Endothelial cell of umbilical vein (primary cell): ENCODE data around the gene BCCIP. TPM values are rescaled to one million over a fixed set of nuclear protein-coding genes. Genes with fewer than 3 reads are reported as not detected.

Experiments
- BruUV-seq: library from RNA; stranded (reverse); fragments of 400-500 nt; replicated peaks from 2 replicates; lab custom pipeline; 2021; lab: Mats Ljungman, UMichigan
- CTCF ChIA-PET: fragments of 300-600, 350-600 bp; sonication (Branson Sonifier 250); formaldehyde crosslinking; loops from one replicate; lab custom pipeline; 2021; ENCODE audit warnings: antibody characterized with exemption, inconsistent platforms; lab: Charles Lee
- POLR2A ChIA-PET: fragments of 300-600, 350-600 bp; sonication (Branson Sonifier 250); formaldehyde crosslinking; loops from one replicate; lab custom pipeline; 2021; ENCODE audit warnings: antibody characterized with exemption, inconsistent platforms; lab: Charles Lee
- DNase-seq: peaks from one replicate; pipeline ENCODE4 v3.0.0-alpha.2; 2011; ENCODE audit warnings: low read depth, low spot score
- FAIRE-seq: peaks from 2 replicates; lab custom pipeline; 2011; peaks lifted over from hg19 to GRCh38; lab: Jason Lieb, UNC
- H2AFZ ChIP-seq: 2 replicates; pipeline ENCODE4 v1.6.0; 2012; ENCODE audit warnings: low read depth, low read length, control low read depth, inconsistent platforms
- H3K27ac ChIP-seq: 2 replicates; pipeline ENCODE4 v1.5.1; 2011; ENCODE audit warnings: low read depth, mild to moderate bottlenecking, control low read depth, low read length, moderate library complexity; ENCODE audit not compliant: insufficient read depth
- H3K27me3 ChIP-seq, 2 experiments: 2 replicates each; pipeline versions ENCODE4 v1.6.0 to v1.6.1; 2011; ENCODE audit warnings: low read length in 2 of 2, mixed read lengths in 1 of 2; ENCODE audit not compliant: control insufficient read depth in 2 of 2, insufficient read depth in 2 of 2
- H3K36me3 ChIP-seq, 2 experiments: 2 replicates in 1 of 2; 3 replicates in 1 of 2; pipeline ENCODE4 v1.5.1; 2011; ENCODE audit warnings: low read length in 2 of 2, mild to moderate bottlenecking in 1 of 2, moderate library complexity in 1 of 2; ENCODE audit not compliant: control insufficient read depth in 2 of 2, insufficient read depth in 2 of 2; ENCODE audit errors: extremely low read depth in 1 of 2
- H3K4me1 ChIP-seq: 3 replicates; pipeline ENCODE4 v1.5.1; 2011; ENCODE audit warnings: mild to moderate bottlenecking, low read length; ENCODE audit not compliant: control insufficient read depth, insufficient read depth; ENCODE audit errors: extremely low read depth
- H3K4me2 ChIP-seq: 2 replicates; pipeline ENCODE4 v1.6.1; 2011; ENCODE audit warnings: low read length, control low read depth, mixed read lengths; ENCODE audit not compliant: insufficient read depth
- H3K4me3 ChIP-seq, 3 experiments: fragments of 200-600 bp in 1 of 3; sonication (generic), shearing (Covaris generic) in 1 of 3; replicated peaks in 1 of 3; 2 replicates each; pipeline ENCODE4 v1.5.1; 2011 to 2016; ENCODE audit warnings: control low read depth in 3 of 3, low read length in 3 of 3, mild to moderate bottlenecking in 2 of 3, inconsistent platforms in 1 of 3, low read depth in 1 of 3, moderate library complexity in 1 of 3; ENCODE audit not compliant: insufficient read depth in 1 of 3
- H3K79me2 ChIP-seq: 2 replicates; pipeline ENCODE4 v1.6.0; 2012; ENCODE audit warnings: low read length, inconsistent platforms; ENCODE audit not compliant: control insufficient read depth, insufficient read depth
- H3K9ac ChIP-seq: replicated peaks from 2 replicates; pipeline ENCODE3; 2011; ENCODE audit warnings: low read length, control low read depth; ENCODE audit not compliant: insufficient read depth; ENCODE audit errors: extremely low read depth
- H3K9me1 ChIP-seq: replicated peaks from 3 replicates; pipeline ENCODE4 v1.6.0; 2011; ENCODE audit warnings: mild to moderate bottlenecking, low read length; ENCODE audit not compliant: control insufficient read depth, insufficient read depth; ENCODE audit errors: extremely low read depth
- H3K9me3 ChIP-seq: replicated peaks from 2 replicates; pipeline ENCODE4 v1.5.1; 2012; ENCODE audit warnings: low read length, inconsistent platforms; ENCODE audit not compliant: control insufficient read depth, insufficient read depth
- H4K20me1 ChIP-seq: replicated peaks from 2 replicates; pipeline ENCODE3; 2011; ENCODE audit warnings: mild to moderate bottlenecking, low read length; ENCODE audit not compliant: control insufficient read depth, insufficient read depth; ENCODE audit errors: extremely low read depth
- CTCF ChIP-seq, 2 donors: IDR thresholded peaks; 1 replicate in 1 of 2; 2 replicates in 1 of 2; pipeline ENCODE4 v1.5.1; 2011; ENCODE audit warnings: low read length in 2 of 2, mild to moderate bottlenecking in 2 of 2, moderate library complexity in 2 of 2, control low read depth in 1 of 2, inconsistent platforms in 1 of 2, low read depth in 1 of 2; ENCODE audit not compliant: insufficient read depth in 1 of 2; ENCODE audit errors: extremely low read depth in 1 of 2
- EZH2 ChIP-seq: IDR thresholded peaks from 2 replicates; pipeline ENCODE4 v1.6.1; 2012; ENCODE audit warnings: borderline replicate concordance, low read depth, mild to moderate bottlenecking, moderate library complexity, low read length, inconsistent platforms; ENCODE audit not compliant: severe bottlenecking
- FOS ChIP-seq: IDR thresholded peaks from 2 replicates; pipeline ENCODE4 v1.6.1; 2011; ENCODE audit warnings: mild to moderate bottlenecking, low read length, moderate library complexity, borderline replicate concordance; ENCODE audit not compliant: insufficient read depth
- GATA2 ChIP-seq: IDR thresholded peaks from 2 replicates; pipeline ENCODE4 v1.7.0; 2011; ENCODE audit warnings: low read depth, mild to moderate bottlenecking, moderate library complexity, mixed read lengths, low read length; ENCODE audit not compliant: insufficient read length, insufficient read depth
- JUN ChIP-seq: IDR thresholded peaks from 2 replicates; pipeline ENCODE4 v1.6.1; 2011; ENCODE audit warnings: borderline replicate concordance, low read depth; ENCODE audit not compliant: insufficient read length, insufficient read depth
- MAX ChIP-seq: IDR thresholded peaks from 2 replicates; pipeline ENCODE4 v1.6.1; 2011; ENCODE audit not compliant: insufficient read depth, insufficient read length
- MYC ChIP-seq: IDR thresholded peaks from one replicate; pipeline ENCODE4 v1.6.1; 2011; ENCODE audit warnings: mild to moderate bottlenecking, low read depth, low read length
- POLR2A ChIP-seq: IDR thresholded peaks from 2 replicates; pipeline ENCODE4 v1.6.1; 2012; ENCODE audit warnings: low read depth, mild to moderate bottlenecking, control low read depth, low read length
- POLR2AphosphoS5 ChIP-seq: IDR thresholded peaks from 2 replicates; pipeline ENCODE4 v1.6.1; 2012; ENCODE audit warnings: low read depth, mild to moderate bottlenecking, control low read depth, low read length, moderate library complexity; ENCODE audit not compliant: insufficient read depth
- dilution Hi-C: fragments of 300-500 bp; cut with MboI; formaldehyde crosslinking; loops from one replicate; pipeline ENCODE4 v1.15.0; 2019; ENCODE audit warnings: low sequenced_read_pairs; ENCODE audit not compliant: extremely low pct_ligation_motif_present
- intact Hi-C: fragments of 100-400 bp; cut with micrococcal nuclease; formaldehyde crosslinking; loops from one replicate; pipeline ENCODE4 v1.10.0; 2022
- polyA plus RNA-seq, 4 experiments: library from polyadenylated mRNA; depleted of rRNA in 3 of 4; stranded (reverse) in 3 of 4; unstranded in 1 of 4; fragments of >200 nt; gene quantifications; 2 replicates each; pipeline versions ENCODE4 v1.2.1 to v1.2.3, GENCODE V29; 2011 to 2012; ENCODE audit warnings: missing spikeins in 1 of 4
- total RNA-seq: library from RNA; stranded (reverse); gene quantifications from 2 replicates; pipeline ENCODE4 v1.2.3, GENCODE V29; 2021

BCCIP gene
- total and polyA plus RNA-seq, 2 donors (not counting 3 experiments of a cell fraction or from before 2014, with no cell fraction given): 14.5 to 73.5 TPM

GRCh38 chr10:125802739-125803138, 20.6 kb upstream of the BCCIP start:
- Histone ChIP-seq H2AFZ (no peak overlapping the region), H3K9ac (no peak overlapping the region), H3K36me3 (peaks cover 3 to 10% of the 10 kb centered on the region in 2 experiments), H3K9me1 (no peaks in the 10 kb centered on the region), H3K4me3 (no peak overlapping the region), H3K4me2 (no peak overlapping the region), H3K27me3 (no peaks in the 10 kb centered on the region), H4K20me1 (no peaks in the 10 kb centered on the region), H3K4me1 (no peaks in the 10 kb centered on the region), H3K79me2 (no peaks in the 10 kb centered on the region), H3K9me3 (no peaks in the 10 kb centered on the region), H3K27ac (no peak overlapping the region)
- FAIRE-seq (no peak), DNase-seq (no peak)
- intact Hi-C loops: no loop called here
- dilution Hi-C loops: no loop called here
- ChIA-PET CTCF (no interaction called here), POLR2A (no interaction called here)
- TF ChIP-seq JUN (no peak), POLR2A (no peak), MAX (no peak), FOS (no peak), CTCF (IDR thresholded peaks at IDR 0.05; ENCODE audit: extremely low read depth in 1 of 2, insufficient read depth in 1 of 2, low read depth in 1 of 2, low read length in 2 of 2) (no peak), GATA2 (no peak), POLR2AphosphoS5 (no peak), MYC (no peak), EZH2 (no peak)
- BruUV-seq: no TSS peak
